Esophagus squamous epithelium (tissue), 4 donors: ENCODE data around the gene PDE9A.

Experiments used
- CTCF ChIP-seq, 6 experiments: fragments of 450-650 bp in 4 of 6; fragments of 200-600 bp in 2 of 6; sonication (generic) in 2 of 6; IDR thresholded peaks; one replicate each; pipeline ENCODE4 v1.5.1; 2016 to 2019; ENCODE audit warnings: antibody characterized with exemption in 6 of 6, mild to moderate bottlenecking in 4 of 6, moderate library complexity in 4 of 6
- POLR2A ChIP-seq, 4 donors: fragments of 450-650 bp; IDR thresholded peaks; one replicate each; pipeline ENCODE4 v1.6.1; 2017; ENCODE audit warnings: antibody characterized with exemption in 4 of 4, mild to moderate bottlenecking in 4 of 4, moderate library complexity in 3 of 4

- TF ChIP-seq CTCF (IDR thresholded peaks at IDR 0.05) (no peak), POLR2A (IDR thresholded peaks at IDR 0.05) (no peak)
Measured at GRCh38 chr21:42673633-42674328, 20.4 kb downstream of the PDE9A start.
